Thyroid gland (tissue), 4 donors: Measurements from ENCODE around the gene PYY. TPM values are rescaled to one million over a fixed set of nuclear protein-coding genes. Genes with fewer than 3 reads are reported as not detected.

Experiments
- DNase-seq, 2 donors: peaks; one replicate each; pipeline ENCODE4 v3.0.0-alpha.2; 2019
- H3K27ac ChIP-seq, 3 donors: fragments of 200-600 bp; sonication (generic); 1 replicate in 2 of 3; 2 replicates in 1 of 3; pipeline ENCODE4 v1.5.1; 2016 to 2019; ENCODE audit warnings: mild to moderate bottlenecking in 1 of 3, moderate library complexity in 1 of 3
- H3K27me3 ChIP-seq: fragments of 200-600 bp; sonication (generic); one replicate; pipeline ENCODE4 v1.5.1; 2019
- H3K36me3 ChIP-seq, 2 donors: fragments of 200-600 bp; sonication (generic); one replicate each; pipeline ENCODE4 v1.5.1; 2016 to 2019
- H3K4me1 ChIP-seq, 2 donors: fragments of 200-600 bp; sonication (generic); one replicate each; pipeline ENCODE4 v1.5.1; 2017 to 2019
- H3K4me3 ChIP-seq, 3 donors: fragments of 200-600 bp; sonication (generic); replicated peaks in 1 of 3; 1 replicate in 2 of 3; 2 replicates in 1 of 3; pipeline ENCODE4 v1.5.1; 2016; ENCODE audit warnings: mild to moderate bottlenecking in 1 of 3
- H3K9me3 ChIP-seq: fragments of 200-600 bp; sonication (generic); one replicate; pipeline ENCODE4 v1.5.1; 2017
- CTCF ChIP-seq, 6 experiments: fragments of 200-600 bp in 3 of 6; fragments of 450-650 bp in 3 of 6; sonication (generic) in 3 of 6; IDR thresholded peaks; one replicate each; pipeline ENCODE4 v1.5.1; 2016 to 2019; ENCODE audit warnings: antibody characterized with exemption in 6 of 6, mild to moderate bottlenecking in 2 of 6, inconsistent platforms in 1 of 6, moderate library complexity in 1 of 6
- POLR2A ChIP-seq, 2 donors: fragments of 450-650 bp; IDR thresholded peaks; one replicate each; pipeline ENCODE4 v1.6.1; 2017; ENCODE audit warnings: antibody characterized with exemption in 2 of 2, mild to moderate bottlenecking in 2 of 2, moderate library complexity in 1 of 2
- WGBS, 2 donors: methylation state at CpG; one replicate each; pipeline ENCODE4 v1.1.5; 2017; 5-methylcytosine and 5-hydroxymethylcytosine counted together
- intact Hi-C: fragments of 100-400 bp; cut with DNase I; formaldehyde crosslinking; loops from one replicate; pipeline ENCODE4 v1.15.1; 2023
- total RNA-seq, 4 donors: library from RNA; depleted of rRNA; stranded (reverse); fragments of >200 nt; gene quantifications; one replicate each; pipeline ENCODE4 v1.2.3, GENCODE V29; 2016

PYY gene
- total RNA-seq, 4 donors from 2014 or later = 2.2 TPM; not detected in 3

- H3K27ac ChIP-seq = peak overlapping the region; percentile 66 to 86 (median 78)
- peak; percentile 75 to 85 for DNase-seq
- H3K4me3 ChIP-seq = peak overlapping the region in 1 of 3 donors; percentile 12
- H3K27me3 ChIP-seq = no peaks in the 10 kb centered on the region
- intact Hi-C loops = loop anchor here (2.0 kb wide), 1 partner anchor 50 kb away; no protein-coding TSS in a partner anchor
- TF ChIP-seq CTCF (IDR thresholded peaks at IDR 0.05) = peak; percentile 91 to 97 (median 93)
- TF ChIP-seq POLR2A (IDR thresholded peaks at IDR 0.05) = no peak
- peaks cover 6 to 19% of the 10 kb centered on the region in 2 donors for H3K4me1 ChIP-seq
- no peaks in the 10 kb centered on the region for H3K36me3 ChIP-seq
- no peaks in the 10 kb centered on the region for H3K9me3 ChIP-seq
- whole genome bisulfite sequencing, 2 donors = 25 to 27% methylated on average over 17 to 22 of the region's 52 CpGs
These were observed 40.8 kb upstream of the PYY start for GRCh38 chr17:43994272-43995149.

DNA sequence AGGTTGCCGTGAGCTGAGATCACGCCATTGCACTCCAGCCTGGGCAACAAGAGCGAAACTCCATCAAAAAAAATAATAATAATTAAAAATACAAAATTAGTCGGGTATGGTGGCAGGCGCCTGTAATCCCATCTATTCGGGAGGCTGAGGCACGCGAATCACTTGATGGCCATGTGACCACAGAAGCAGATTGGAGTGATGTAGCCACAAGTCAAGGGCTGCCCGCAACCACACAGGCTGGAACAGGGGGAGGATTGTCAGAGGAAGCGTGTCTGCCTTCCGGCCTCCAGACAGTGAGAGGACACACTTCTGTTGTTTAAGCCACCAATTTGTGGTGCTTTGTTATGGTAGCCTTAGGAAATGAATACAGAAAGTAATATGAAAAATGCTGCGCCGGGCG, 38.9 kb upstream of the PYY start:
- no peak for DNase-seq
- H3K27ac ChIP-seq = no peak overlapping the region
- WGBS, 2 donors = 93 to 94% methylated on average over 14 of the region's 14 CpGs
- no peaks in the 10 kb centered on the region for H3K27me3 ChIP-seq
- H3K4me1 ChIP-seq = peaks cover 10 to 24% of the 10 kb centered on the region in 2 donors
- no peaks in the 10 kb centered on the region for H3K36me3 ChIP-seq
- no peak overlapping the region for H3K4me3 ChIP-seq
- no peaks in the 10 kb centered on the region for H3K9me3 ChIP-seq
- intact Hi-C loops = no loop called here
- TF ChIP-seq CTCF (IDR thresholded peaks at IDR 0.05) (no peak), POLR2A (IDR thresholded peaks at IDR 0.05) (no peak)

DNA sequence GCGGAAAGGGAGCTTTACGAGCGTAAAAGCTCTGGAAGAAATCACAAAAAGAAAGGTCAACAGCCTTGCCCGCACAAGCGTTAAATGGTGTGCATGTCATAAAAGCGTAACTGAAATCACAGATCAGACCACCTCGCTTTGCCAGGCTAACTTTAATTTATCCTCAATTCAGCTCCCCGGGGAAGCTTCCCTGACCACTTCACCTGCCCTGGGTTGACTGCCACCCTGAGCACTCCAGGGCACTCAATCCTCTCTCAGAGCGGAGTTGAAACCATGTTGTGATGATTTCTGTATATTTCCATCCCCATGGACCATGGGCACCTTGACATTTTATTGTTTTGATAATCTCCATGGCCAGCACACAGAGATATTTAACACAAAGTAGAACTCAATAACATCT, 34.6 kb upstream of the PYY start:
- DNase-seq = peak; percentile 91
- 28 to 37% methylated on average over 9 of the region's 9 CpGs for WGBS, 2 donors
- intact Hi-C loops = no loop called here
- Histone ChIP-seq H3K4me1 (peaks cover 20 to 27% of the 10 kb centered on the region in 2 donors), H3K36me3 (no peaks in the 10 kb centered on the region), H3K27me3 (no peaks in the 10 kb centered on the region), H3K27ac (peak overlapping the region; percentile 95 to 99 (median 97)), H3K4me3 (no peak overlapping the region), H3K9me3 (no peaks in the 10 kb centered on the region)
- TF ChIP-seq POLR2A (IDR thresholded peaks at IDR 0.05) (peak in 1 of 2 donors; percentile 37), CTCF (IDR thresholded peaks at IDR 0.05) (peak in 1 of 6 experiments; percentile 40)

GRCh38 chr17:43987131-43988021, 33.6 kb upstream of the PYY start:
- no peak for TF ChIP-seq CTCF (IDR thresholded peaks at IDR 0.05)
- TF ChIP-seq POLR2A (IDR thresholded peaks at IDR 0.05) = no peak
- Histone ChIP-seq H3K27me3 (no peaks in the 10 kb centered on the region), H3K36me3 (no peaks in the 10 kb centered on the region), H3K27ac (peak overlapping the region; percentile 95 to 99 (median 97)), H3K4me1 (peaks cover 22 to 33% of the 10 kb centered on the region in 2 donors), H3K4me3 (no peak overlapping the region), H3K9me3 (no peaks in the 10 kb centered on the region)
- intact Hi-C loops = no loop called here
- 65 to 70% methylated on average over 12 of the region's 12 CpGs for WGBS, 2 donors
- peak in 1 of 2 donors; percentile 23 for DNase-seq
